Naive thymus-derived CD4-positive, alpha-beta T cell (primary cell): Measurements from ENCODE around the gene FLRT3. TPM values are rescaled to one million over a fixed set of nuclear protein-coding genes. Genes with fewer than 3 reads are reported as not detected.

Source experiments
- ATAC-seq: fragments of 150-1000 bp; cut with Tn5 transposase; 2 replicates; pipeline ENCODE4 v1.10.0; 2021; ENCODE audit warnings: mild to moderate bottlenecking, moderate library complexity
- CTCF ChIA-PET: fragments of 350-600 bp; sonication (Branson Sonifier 250); formaldehyde crosslinking; loops from one replicate; lab custom pipeline; 2021; ENCODE audit warnings: antibody characterized with exemption; lab: Charles Lee
- POLR2A ChIA-PET: fragments of 350-600 bp; sonication (Branson Sonifier 250); formaldehyde crosslinking; loops from one replicate; lab custom pipeline; 2021; ENCODE audit warnings: antibody characterized with exemption, inconsistent platforms; lab: Charles Lee
- DNase-seq, 9 donors: peaks; one replicate each; pipeline versions ENCODE4 v3.0.0 to v3.0.0-alpha.2; 2020 to 2022; ENCODE audit warnings: mixed read lengths in 1 of 9
- H3K27ac ChIP-seq: one replicate; pipeline ENCODE4 v1.7.0; 2013; ENCODE audit warnings: mild to moderate bottlenecking, low read depth, low read length, moderate library complexity
- H3K27me3 ChIP-seq, 2 donors: one replicate each; pipeline ENCODE4 v1.7.0; 2013; ENCODE audit warnings: low read length in 2 of 2, mild to moderate bottlenecking in 2 of 2, moderate library complexity in 2 of 2; ENCODE audit not compliant: control insufficient read depth in 2 of 2, insufficient read depth in 2 of 2
- H3K36me3 ChIP-seq, 3 experiments: 1 replicate in 2 of 3; 2 replicates in 1 of 3; pipeline ENCODE4 v1.7.0; 2013; ENCODE audit warnings: low read length in 3 of 3, mild to moderate bottlenecking in 3 of 3, moderate library complexity in 1 of 3; ENCODE audit not compliant: insufficient read depth in 3 of 3, control insufficient read depth in 2 of 3
- H3K4me1 ChIP-seq, 2 donors: one replicate each; pipeline ENCODE4 v1.7.0; 2013; ENCODE audit warnings: low read length in 2 of 2, mild to moderate bottlenecking in 2 of 2, moderate library complexity in 1 of 2; ENCODE audit not compliant: control insufficient read depth in 2 of 2, insufficient read depth in 2 of 2
- H3K4me3 ChIP-seq: 2 replicates; pipeline ENCODE4 v1.7.0; 2013; ENCODE audit warnings: mild to moderate bottlenecking, low read length
- H3K9me3 ChIP-seq, 3 experiments: 1 replicate in 2 of 3; 2 replicates in 1 of 3; pipeline ENCODE4 v1.7.0; 2013; ENCODE audit warnings: low read length in 3 of 3; ENCODE audit not compliant: control insufficient read depth in 2 of 3
- H3K27ac Mint-ChIP-seq, 9 donors: one replicate each; pipeline ENCODE4 v1.8.0; 2020 to 2022; ENCODE audit warnings: mixed read lengths in 9 of 9, mild to moderate bottlenecking in 8 of 9, moderate library complexity in 5 of 9, inconsistent platforms in 2 of 9
- H3K27me3 Mint-ChIP-seq, 5 donors: one replicate each; pipeline ENCODE4 v1.8.0; 2021 to 2022; ENCODE audit warnings: mixed read lengths in 5 of 5, mild to moderate bottlenecking in 1 of 5
- H3K36me3 Mint-ChIP-seq, 5 donors: one replicate each; pipeline ENCODE4 v1.8.0; 2020 to 2022; ENCODE audit warnings: mixed read lengths in 5 of 5, mild to moderate bottlenecking in 3 of 5, inconsistent platforms in 1 of 5
- H3K4me1 Mint-ChIP-seq, 7 donors: one replicate each; pipeline ENCODE4 v1.8.0; 2020 to 2022; ENCODE audit warnings: mixed read lengths in 7 of 7, mild to moderate bottlenecking in 3 of 7, inconsistent platforms in 1 of 7
- H3K4me3 Mint-ChIP-seq, 10 donors: one replicate each; pipeline ENCODE4 v1.8.0; 2020 to 2022; ENCODE audit warnings: mild to moderate bottlenecking in 10 of 10, mixed read lengths in 10 of 10, moderate library complexity in 6 of 10, inconsistent platforms in 2 of 10
- H3K9me3 Mint-ChIP-seq, 11 donors: one replicate each; pipeline ENCODE4 v1.8.0; 2020 to 2022; ENCODE audit warnings: mixed read lengths in 11 of 11, mild to moderate bottlenecking in 4 of 11, inconsistent platforms in 1 of 11, moderate library complexity in 1 of 11
- intact Hi-C, 2 donors: fragments of 100-400 bp; cut with micrococcal nuclease; formaldehyde crosslinking; loops; one replicate each; pipeline ENCODE4 v1.15.1; 2023
- polyA plus RNA-seq, 2 donors: library from polyadenylated mRNA; unstranded; fragments of 300-500 nt; fragmentation: Illumina TruSeq; gene quantifications; one replicate each; pipeline ENCODE4 v1.2.3, GENCODE V29; 2021
- total RNA-seq, 6 experiments: library from RNA in 5 of 6; stranded (reverse) in 5 of 6; gene quantifications; 1 replicate in 5 of 6; 2 replicates in 1 of 6; pipeline ENCODE4 v1.2.3 and lab custom pipeline; 2021 to 2026

The FLRT3 gene
- total and polyA plus RNA-seq, 7 experiments from 2014 or later = not detected

DNA sequence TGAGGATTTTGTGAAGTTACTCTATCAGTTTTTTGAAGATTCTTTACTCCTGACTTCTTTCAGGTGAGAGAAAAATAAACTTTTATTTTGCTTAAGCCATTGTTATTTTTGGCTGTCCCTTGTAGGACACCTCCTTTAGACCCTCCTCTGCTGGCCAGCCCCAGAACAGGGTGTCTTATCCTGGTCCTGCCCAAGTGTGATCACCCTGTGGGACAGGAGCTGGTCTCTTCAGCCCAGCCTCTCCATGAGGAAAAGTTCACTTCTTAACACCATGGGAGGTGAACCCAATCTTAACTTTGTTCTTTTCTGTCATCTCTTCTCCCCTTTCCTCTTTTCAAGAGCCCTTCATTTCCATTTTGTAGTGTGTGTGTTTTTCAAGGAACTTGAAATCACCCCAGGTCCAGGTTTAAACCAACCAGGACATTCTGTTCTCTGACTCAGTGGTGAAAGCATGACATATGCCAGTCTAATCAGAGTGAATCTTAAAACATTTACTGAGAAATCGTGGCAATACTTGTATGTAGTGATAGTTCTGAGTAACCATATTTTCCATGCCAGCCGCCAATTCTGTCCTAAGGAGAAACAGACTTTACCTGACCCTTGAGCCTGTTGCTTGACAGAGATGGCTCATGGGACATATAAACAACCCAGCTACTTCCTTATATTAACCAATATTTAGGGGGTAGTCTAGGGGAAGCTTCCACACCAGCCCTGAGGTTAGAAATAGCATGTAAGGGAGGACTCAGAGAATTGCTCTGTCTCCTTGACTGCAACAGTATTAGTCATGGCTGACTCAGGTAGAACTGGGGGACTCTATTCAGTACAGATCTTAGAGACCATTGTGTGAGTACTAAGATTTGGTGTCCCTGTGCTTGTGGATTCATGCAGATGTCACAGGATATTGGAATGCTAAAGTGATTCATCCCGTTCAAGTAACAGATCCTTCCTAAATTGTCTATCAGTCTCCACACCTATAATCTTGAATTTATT is 48.8 kb downstream of the FLRT3 start:
- no peak overlapping the region for H3K4me3 Mint-ChIP-seq
- Histone ChIP-seq H3K4me3 (no peak overlapping the region), H3K4me1 (no peaks in the 10 kb centered on the region), H3K36me3 (no peaks in the 10 kb centered on the region), H3K27me3 (no peaks in the 10 kb centered on the region), H3K9me3 (no peaks in the 10 kb centered on the region), H3K27ac (no peak overlapping the region)
- H3K9me3 Mint-ChIP-seq = peaks cover 0 to 24% (median 4%) of the 10 kb centered on the region in 11 donors
- ChIA-PET CTCF (no interaction called here), POLR2A (no interaction called here)
- H3K36me3 Mint-ChIP-seq = peaks cover 0 to 3% (median 0%) of the 10 kb centered on the region in 5 donors
- intact Hi-C loops = no loop called here
- no peaks in the 10 kb centered on the region for H3K4me1 Mint-ChIP-seq
- no peak overlapping the region for H3K27ac Mint-ChIP-seq
- ATAC-seq = no peak
- DNase-seq = no peak
- no peaks in the 10 kb centered on the region for H3K27me3 Mint-ChIP-seq

GRCh38 chr20:14284443-14284842 is 53.0 kb downstream of the FLRT3 start:
- no peaks in the 10 kb centered on the region for H3K4me1 ChIP-seq
- DNase-seq = no peak
- H3K9me3 Mint-ChIP-seq = peaks cover 0 to 20% (median 4%) of the 10 kb centered on the region in 11 donors
- no peaks in the 10 kb centered on the region for H3K4me1 Mint-ChIP-seq
- H3K9me3 ChIP-seq = no peaks in the 10 kb centered on the region
- H3K36me3 Mint-ChIP-seq = peaks cover 0 to 3% (median 0%) of the 10 kb centered on the region in 5 donors
- H3K27me3 Mint-ChIP-seq = no peaks in the 10 kb centered on the region
- ChIA-PET POLR2A (no interaction called here), CTCF (no interaction called here)
- no peak overlapping the region for H3K4me3 Mint-ChIP-seq
- no peak overlapping the region for H3K27ac ChIP-seq
- intact Hi-C loops = no loop called here
- no peak overlapping the region for H3K4me3 ChIP-seq
- no peaks in the 10 kb centered on the region for H3K27me3 ChIP-seq
- no peak overlapping the region for H3K27ac Mint-ChIP-seq
- no peaks in the 10 kb centered on the region for H3K36me3 ChIP-seq
- ATAC-seq = no peak

GRCh38 chr20:14282140-14282539 is 55.3 kb downstream of the FLRT3 start:
- H3K4me3 Mint-ChIP-seq = no peak overlapping the region

More at GRCh38 chr20:14282140-14282539, 55.3 kb downstream of the FLRT3 start:
- H3K36me3 Mint-ChIP-seq = peaks cover 0 to 3% (median 0%) of the 10 kb centered on the region in 5 donors
- CTCF ChIA-PET = no interaction called here
- no peak overlapping the region for H3K27ac Mint-ChIP-seq
- intact Hi-C loops = no loop called here
- Histone ChIP-seq H3K4me1 (no peaks in the 10 kb centered on the region), H3K4me3 (no peak overlapping the region), H3K27me3 (no peaks in the 10 kb centered on the region), H3K9me3 (no peaks in the 10 kb centered on the region), H3K36me3 (no peaks in the 10 kb centered on the region), H3K27ac (no peak overlapping the region)
- H3K4me1 Mint-ChIP-seq = no peaks in the 10 kb centered on the region
- no peaks in the 10 kb centered on the region for H3K27me3 Mint-ChIP-seq
- POLR2A ChIA-PET = no interaction called here
- DNase-seq (no peak), ATAC-seq (no peak)
- peaks cover 0 to 14% (median 4%) of the 10 kb centered on the region in 11 donors for H3K9me3 Mint-ChIP-seq
